Measurements from ENCODE around the gene IARS2. TPM values are rescaled to one million over a fixed set of nuclear protein-coding genes. Genes with fewer than 3 reads are reported as not detected.
"Not testable (repeated sequence)": the region's sequence is repeated elsewhere in the genome, so short reads cannot be mapped to it uniquely, and the experiment has no call there.

Gene IARS2
- total RNA-seq, 4 donors from 2014 or later = 43.3 to 59.0 (median 52.0) TPM

DNA sequence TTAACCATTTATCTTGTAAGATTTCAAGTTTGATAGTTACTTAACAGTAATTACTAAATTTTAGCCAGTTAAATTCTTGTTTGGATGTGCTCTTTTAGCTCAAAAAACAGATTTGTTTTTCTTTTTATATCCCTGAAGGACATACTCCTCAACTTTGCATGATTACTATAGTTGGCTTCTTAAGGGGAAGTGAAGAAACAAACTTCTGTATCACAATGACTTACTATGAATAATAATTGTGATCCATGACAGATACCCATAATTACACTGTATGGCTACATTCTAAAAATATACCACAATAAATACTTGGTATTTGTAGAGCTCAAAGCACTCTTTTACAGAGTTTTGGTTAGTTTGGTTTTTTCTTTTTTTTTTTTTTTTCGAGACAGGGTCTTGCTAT is 55.8 kb downstream of the IARS2 start:
- Histone ChIP-seq H3K4me3 (no peak overlapping the region), H3K9me3 (no peaks in the 10 kb centered on the region), H3K36me3 (peaks cover 0 to 63% (median 0%) of the 10 kb centered on the region in 3 donors), H3K4me1 (peaks cover 0 to 36% (median 11%) of the 10 kb centered on the region in 4 donors), H3K27ac (peak overlapping the region in 2 of 4 donors; percentile 63 to 83), H3K27me3 (no peaks in the 10 kb centered on the region)
- WGBS, 2 donors = 43 to 67% methylated on average over 1 of the region's 1 CpG
- TF ChIP-seq EP300 (IDR thresholded peaks at IDR 0.05) = no peak
- TF ChIP-seq POLR2A (IDR thresholded peaks at IDR 0.05) = no peak
- TF ChIP-seq, protein P1, sequence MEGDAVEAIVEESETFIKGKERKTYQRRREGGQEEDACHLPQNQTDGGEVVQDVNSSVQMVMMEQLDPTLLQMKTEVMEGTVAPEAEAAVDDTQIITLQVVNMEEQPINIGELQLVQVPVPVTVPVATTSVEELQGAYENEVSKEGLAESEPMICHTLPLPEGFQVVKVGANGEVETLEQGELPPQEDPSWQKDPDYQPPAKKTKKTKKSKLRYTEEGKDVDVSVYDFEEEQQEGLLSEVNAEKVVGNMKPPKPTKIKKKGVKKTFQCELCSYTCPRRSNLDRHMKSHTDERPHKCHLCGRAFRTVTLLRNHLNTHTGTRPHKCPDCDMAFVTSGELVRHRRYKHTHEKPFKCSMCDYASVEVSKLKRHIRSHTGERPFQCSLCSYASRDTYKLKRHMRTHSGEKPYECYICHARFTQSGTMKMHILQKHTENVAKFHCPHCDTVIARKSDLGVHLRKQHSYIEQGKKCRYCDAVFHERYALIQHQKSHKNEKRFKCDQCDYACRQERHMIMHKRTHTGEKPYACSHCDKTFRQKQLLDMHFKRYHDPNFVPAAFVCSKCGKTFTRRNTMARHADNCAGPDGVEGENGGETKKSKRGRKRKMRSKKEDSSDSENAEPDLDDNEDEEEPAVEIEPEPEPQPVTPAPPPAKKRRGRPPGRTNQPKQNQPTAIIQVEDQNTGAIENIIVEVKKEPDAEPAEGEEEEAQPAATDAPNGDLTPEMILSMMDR (IDR thresholded peaks at IDR 0.05) = no peak
- DNase-seq (ENCODE audit: low spot score in 2 of 2) = no peak

DNA sequence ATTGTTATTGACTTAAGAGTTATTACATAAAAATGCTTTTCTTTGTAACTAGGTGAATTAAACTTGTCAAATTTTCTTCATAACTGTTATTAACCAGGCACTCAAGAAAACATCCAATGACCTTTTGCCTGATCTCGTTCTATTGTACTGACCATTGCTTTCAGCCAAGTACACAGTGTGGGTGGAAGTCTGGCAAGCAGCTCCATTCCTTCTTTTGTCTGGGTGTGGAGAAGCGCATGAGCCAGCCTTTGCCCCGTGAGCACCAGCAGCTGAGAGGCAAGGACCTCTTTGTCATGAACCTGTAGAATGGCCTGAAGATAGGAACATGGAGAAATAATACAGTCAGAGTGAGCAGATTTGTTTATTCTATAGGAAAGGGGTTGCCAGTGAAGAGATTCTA is 57.5 kb downstream of the IARS2 start:
- Histone ChIP-seq H3K27me3 (no peaks in the 10 kb centered on the region), H3K9me3 (no peaks in the 10 kb centered on the region), H3K4me3 (no peak overlapping the region), H3K36me3 (peaks cover 0 to 63% (median 0%) of the 10 kb centered on the region in 3 donors), H3K27ac (peak overlapping the region; percentile 41 to 83 (median 63)), H3K4me1 (peaks cover 0 to 36% (median 11%) of the 10 kb centered on the region in 4 donors)
- 11 to 19% methylated on average over 3 of the region's 3 CpGs for WGBS, 2 donors
- DNase-seq (ENCODE audit: low spot score in 2 of 2) = peak; percentile 20 to 28
- TF ChIP-seq, protein P1 (IDR thresholded peaks at IDR 0.05) = no peak
- TF ChIP-seq POLR2A (IDR thresholded peaks at IDR 0.05) = no peak
- peak; percentile 13 to 71 for TF ChIP-seq EP300 (IDR thresholded peaks at IDR 0.05)

DNA sequence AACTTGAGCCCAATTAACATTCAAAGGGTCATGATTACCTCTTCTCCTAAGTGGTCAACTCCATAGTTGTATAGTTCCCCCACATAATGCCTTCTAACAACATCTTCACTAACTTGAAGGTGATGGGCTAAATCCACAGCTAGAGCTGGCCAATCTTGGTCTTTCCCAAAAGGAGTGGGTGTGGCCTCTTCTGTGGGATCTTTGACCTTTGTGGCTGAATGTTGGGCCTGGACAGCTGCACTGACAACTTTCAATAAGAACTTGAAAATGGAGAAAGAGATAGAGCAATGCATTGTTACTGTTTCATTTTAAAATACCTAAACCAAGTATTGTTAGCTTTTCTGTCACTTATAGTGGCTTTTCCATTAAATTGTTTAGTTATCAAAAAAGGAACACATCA is 59.2 kb downstream of the IARS2 start:
- Histone ChIP-seq H3K27ac (peak overlapping the region in 2 of 4 donors; percentile 63 to 83), H3K27me3 (no peaks in the 10 kb centered on the region), H3K4me1 (peaks cover 0 to 36% (median 11%) of the 10 kb centered on the region in 4 donors), H3K9me3 (no peaks in the 10 kb centered on the region), H3K36me3 (peaks cover 0 to 61% (median 0%) of the 10 kb centered on the region in 3 donors), H3K4me3 (no peak overlapping the region)
- no peak for DNase-seq (ENCODE audit: low spot score in 2 of 2)
- TF ChIP-seq, protein P1 (IDR thresholded peaks at IDR 0.05) = no peak
- TF ChIP-seq EP300 (IDR thresholded peaks at IDR 0.05) (no peak), POLR2A (IDR thresholded peaks at IDR 0.05) (no peak)

DNA sequence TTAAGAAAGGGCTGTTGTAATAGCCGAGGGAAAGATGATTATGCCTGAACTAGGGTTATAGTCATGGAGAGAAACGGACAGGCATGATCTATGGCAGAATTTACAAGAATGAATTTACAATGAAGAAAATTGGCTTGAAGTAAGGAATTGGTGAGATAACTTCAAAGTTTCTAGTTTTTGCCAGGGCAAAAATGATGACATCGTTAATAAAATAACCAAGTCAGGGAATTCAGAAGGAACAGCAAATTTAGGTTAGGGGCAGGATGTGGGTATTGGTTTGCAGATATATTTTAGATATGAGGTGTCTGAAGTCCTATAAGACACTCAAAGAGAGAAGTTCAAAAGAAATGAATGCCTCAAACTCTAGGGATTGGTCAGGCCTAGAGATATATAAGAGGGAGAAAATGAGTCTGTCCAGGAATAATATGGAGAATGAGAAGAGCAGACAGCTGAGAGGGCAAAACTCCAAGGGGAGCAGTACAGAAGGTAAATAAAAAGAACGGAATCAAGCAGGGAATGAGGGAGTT is 62.8 kb downstream of the IARS2 start:
- no peak for DNase-seq (ENCODE audit: low spot score in 2 of 2)
- no peaks in the 10 kb centered on the region for H3K9me3 ChIP-seq
- WGBS, 2 donors = 85 to 90% methylated on average over 4 of the region's 4 CpGs
- no peak for TF ChIP-seq EP300 (IDR thresholded peaks at IDR 0.05)
- no peak for TF ChIP-seq POLR2A (IDR thresholded peaks at IDR 0.05)
- H3K27me3 ChIP-seq = no peaks in the 10 kb centered on the region
- H3K36me3 ChIP-seq = peaks cover 0 to 82% (median 0%) of the 10 kb centered on the region in 3 donors
- H3K27ac ChIP-seq = no peak overlapping the region
- H3K4me3 ChIP-seq = no peak overlapping the region
- peaks cover 0 to 13% (median 4%) of the 10 kb centered on the region in 4 donors for H3K4me1 ChIP-seq

DNA sequence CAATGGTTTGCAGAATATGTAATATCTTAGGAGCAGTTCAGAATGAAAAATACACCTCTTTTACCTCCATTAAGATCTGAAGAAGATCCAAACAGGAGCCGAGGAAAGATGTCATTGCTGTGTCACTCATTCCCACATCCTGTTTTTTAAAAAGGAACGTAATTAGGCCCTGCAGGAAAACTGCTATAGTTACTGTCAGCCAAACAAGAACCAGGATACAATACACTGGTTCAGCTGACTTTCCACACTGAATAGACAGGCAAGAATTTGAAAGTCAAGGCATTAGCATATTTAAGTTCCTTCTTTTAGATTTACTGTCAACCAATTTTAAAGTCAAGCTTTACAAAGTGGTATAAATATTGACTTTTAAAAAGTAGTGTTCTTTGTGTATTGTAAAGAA is 63.8 kb downstream of the IARS2 start:
- DNase-seq (ENCODE audit: low spot score in 2 of 2) = no peak
- no peak overlapping the region for H3K27ac ChIP-seq
- WGBS, 2 donors = 57 to 60% methylated on average over 2 of the region's 2 CpGs
- H3K4me1 ChIP-seq = peaks cover 0 to 3% (median 0%) of the 10 kb centered on the region in 4 donors
- no peak overlapping the region for H3K4me3 ChIP-seq
- H3K27me3 ChIP-seq = no peaks in the 10 kb centered on the region
- TF ChIP-seq POLR2A (IDR thresholded peaks at IDR 0.05) (no peak), EP300 (IDR thresholded peaks at IDR 0.05) (no peak)
- TF ChIP-seq, protein P1 (IDR thresholded peaks at IDR 0.05) = no peak
- H3K9me3 ChIP-seq = no peaks in the 10 kb centered on the region
- H3K36me3 ChIP-seq = peaks cover 0 to 79% (median 0%) of the 10 kb centered on the region in 3 donors

DNA sequence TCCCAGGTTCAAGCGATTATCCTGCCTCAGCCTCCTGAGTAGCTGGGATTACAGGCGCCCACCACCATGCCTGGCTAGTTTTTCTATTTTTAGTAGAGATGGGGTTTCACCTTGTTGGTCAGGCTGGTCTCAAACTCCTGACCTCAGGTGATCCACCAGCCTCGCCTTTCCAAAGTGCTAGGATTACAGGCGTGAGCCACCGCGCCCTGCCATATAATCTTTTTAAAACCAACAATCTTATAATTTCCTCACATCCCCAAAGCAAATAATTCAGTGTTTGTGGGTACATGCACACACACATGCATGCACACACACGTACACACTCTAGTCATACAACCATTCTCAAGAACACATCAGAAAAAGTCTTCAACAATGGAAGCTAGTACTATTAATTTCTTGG is 64.6 kb downstream of the IARS2 start:
- H3K4me1 ChIP-seq; DNase-seq (ENCODE audit: low spot score in 2 of 2); H3K27ac ChIP-seq; H3K9me3 ChIP-seq; H3K4me3 ChIP-seq; H3K27me3 ChIP-seq: not testable (repeated sequence)
- 97% methylated on average over 7 of the region's 7 CpGs for WGBS, 2 donors
- peaks cover 0 to 76% (median 0%) of the 10 kb centered on the region in 3 donors for H3K36me3 ChIP-seq
